ENCODE measurements around the gene RAD18.

GRCh38 chr3:8846176-8846575 lies 117.1 kb downstream of the RAD18 start:
- no peak for TF ChIP-seq CTCF (IDR thresholded peaks at IDR 0.05)
- no peak for TF ChIP-seq CHD2 (IDR thresholded peaks at IDR 0.05; ENCODE audit: low read length, partially characterized antibody)
- no peak for TF ChIP-seq USF2 (IDR thresholded peaks at IDR 0.05; ENCODE audit: borderline replicate concordance, low read depth, low read length)
- TF ChIP-seq POLR2AphosphoS5 (IDR thresholded peaks at IDR 0.05; ENCODE audit: low read depth, low read length), result no peak
- TF ChIP-seq TCF12 (IDR thresholded peaks at IDR 0.05), result no peak
- no peak for TF ChIP-seq TAF1 (IDR thresholded peaks at IDR 0.05; ENCODE audit: borderline replicate concordance, low read depth, low read length)
- TF ChIP-seq, protein P1, sequence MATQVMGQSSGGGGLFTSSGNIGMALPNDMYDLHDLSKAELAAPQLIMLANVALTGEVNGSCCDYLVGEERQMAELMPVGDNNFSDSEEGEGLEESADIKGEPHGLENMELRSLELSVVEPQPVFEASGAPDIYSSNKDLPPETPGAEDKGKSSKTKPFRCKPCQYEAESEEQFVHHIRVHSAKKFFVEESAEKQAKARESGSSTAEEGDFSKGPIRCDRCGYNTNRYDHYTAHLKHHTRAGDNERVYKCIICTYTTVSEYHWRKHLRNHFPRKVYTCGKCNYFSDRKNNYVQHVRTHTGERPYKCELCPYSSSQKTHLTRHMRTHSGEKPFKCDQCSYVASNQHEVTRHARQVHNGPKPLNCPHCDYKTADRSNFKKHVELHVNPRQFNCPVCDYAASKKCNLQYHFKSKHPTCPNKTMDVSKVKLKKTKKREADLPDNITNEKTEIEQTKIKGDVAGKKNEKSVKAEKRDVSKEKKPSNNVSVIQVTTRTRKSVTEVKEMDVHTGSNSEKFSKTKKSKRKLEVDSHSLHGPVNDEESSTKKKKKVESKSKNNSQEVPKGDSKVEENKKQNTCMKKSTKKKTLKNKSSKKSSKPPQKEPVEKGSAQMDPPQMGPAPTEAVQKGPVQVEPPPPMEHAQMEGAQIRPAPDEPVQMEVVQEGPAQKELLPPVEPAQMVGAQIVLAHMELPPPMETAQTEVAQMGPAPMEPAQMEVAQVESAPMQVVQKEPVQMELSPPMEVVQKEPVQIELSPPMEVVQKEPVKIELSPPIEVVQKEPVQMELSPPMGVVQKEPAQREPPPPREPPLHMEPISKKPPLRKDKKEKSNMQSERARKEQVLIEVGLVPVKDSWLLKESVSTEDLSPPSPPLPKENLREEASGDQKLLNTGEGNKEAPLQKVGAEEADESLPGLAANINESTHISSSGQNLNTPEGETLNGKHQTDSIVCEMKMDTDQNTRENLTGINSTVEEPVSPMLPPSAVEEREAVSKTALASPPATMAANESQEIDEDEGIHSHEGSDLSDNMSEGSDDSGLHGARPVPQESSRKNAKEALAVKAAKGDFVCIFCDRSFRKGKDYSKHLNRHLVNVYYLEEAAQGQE (IDR thresholded peaks at IDR 0.05; ENCODE audit: low read depth, low read length), result no peak
- no peak for TF ChIP-seq RXRA (IDR thresholded peaks at IDR 0.05; ENCODE audit: borderline replicate concordance, low read depth)
- TF ChIP-seq RFX5 (IDR thresholded peaks at IDR 0.05; ENCODE audit: low read length), result no peak
- TF ChIP-seq RAD21 (IDR thresholded peaks at IDR 0.05; ENCODE audit: low read length), result no peak
- TF ChIP-seq GABPA (IDR thresholded peaks at IDR 0.05; ENCODE audit: low read depth), result no peak
- no peak for TF ChIP-seq TEAD4 (IDR thresholded peaks at IDR 0.05; ENCODE audit: borderline replicate concordance, insufficient read depth)

Measured in SK-N-SH (cell line).